ENCODE results near the gene CCM2.

CCM2 gene

GRCh38 chr7:45037876-45038275, 37.9 kb downstream of the CCM2 start:
- FAIRE-seq: no peak

GRCh38 chr7:45039106-45039505, 39.1 kb downstream of the CCM2 start:
- FAIRE-seq: no peak

GRCh38 chr7:45044338-45044737, 44.3 kb downstream of the CCM2 start:
- no peak for FAIRE-seq

- no peak for FAIRE-seq
Observed at GRCh38 chr7:45048748-45049147, 48.7 kb downstream of the CCM2 start.

GRCh38 chr7:45050198-45050597, 50.2 kb downstream of the CCM2 start:
- no peak for FAIRE-seq

- no peak for FAIRE-seq
Observed at GRCh38 chr7:45052011-45052410, 52.0 kb downstream of the CCM2 start.

- FAIRE-seq: no peak
Observed at GRCh38 chr7:45053401-45053800, 53.4 kb downstream of the CCM2 start.

GRCh38 chr7:45053941-45054340, 53.9 kb downstream of the CCM2 start:
- FAIRE-seq: no peak

- FAIRE-seq: no peak
Observed at GRCh38 chr7:45054442-45054841, 54.4 kb downstream of the CCM2 start.

GRCh38 chr7:45055016-45055415, 55.0 kb downstream of the CCM2 start:
- FAIRE-seq: no peak

- no peak for FAIRE-seq
Observed at GRCh38 chr7:45055594-45056219, 55.7 kb downstream of the CCM2 start.

- no peak for FAIRE-seq
Observed at GRCh38 chr7:45057878-45058277, 57.9 kb downstream of the CCM2 start.

- no peak for FAIRE-seq
Observed at GRCh38 chr7:45060295-45060694, 60.3 kb downstream of the CCM2 start.

GRCh38 chr7:45061352-45061751, 61.4 kb downstream of the CCM2 start:
- FAIRE-seq: no peak

- no peak for FAIRE-seq
Observed at GRCh38 chr7:45061806-45062425, 61.9 kb downstream of the CCM2 start.

- FAIRE-seq: no peak
Observed at GRCh38 chr7:45064047-45064725, 64.2 kb downstream of the CCM2 start.

- FAIRE-seq: no peak
Observed at GRCh38 chr7:45065031-45065995, 65.3 kb downstream of the CCM2 start.

GRCh38 chr7:45066409-45066808, 66.4 kb downstream of the CCM2 start:
- FAIRE-seq: no peak

GRCh38 chr7:45067582-45067981, 67.6 kb downstream of the CCM2 start:
- FAIRE-seq: no peak

GRCh38 chr7:45068236-45069023, 68.4 kb downstream of the CCM2 start:
- no peak for FAIRE-seq

GRCh38 chr7:45069444-45070253, 69.6 kb downstream of the CCM2 start:
- FAIRE-seq: no peak

- no peak for FAIRE-seq
Observed at GRCh38 chr7:45070254-45070642, 70.2 kb downstream of the CCM2 start.

Measured in G401.6 (cell line).